ENCODE measurements around the gene ARHGEF18.

- TF ChIP-seq CEBPB (IDR thresholded peaks at IDR 0.05) (no peak), ZBTB7A (IDR thresholded peaks at IDR 0.05; ENCODE audit: low read depth) (no peak), RAD21 (IDR thresholded peaks at IDR 0.05; ENCODE audit: low read depth) (no peak), EP300 (IDR thresholded peaks at IDR 0.05; ENCODE audit: borderline replicate concordance) (no peak), CREB1 (IDR thresholded peaks at IDR 0.05; ENCODE audit: low read depth) (no peak), YY1 (IDR thresholded peaks at IDR 0.05; ENCODE audit: low read depth) (no peak), TCF12 (IDR thresholded peaks at IDR 0.05; ENCODE audit: low read depth) (no peak), TAF1 (IDR thresholded peaks at IDR 0.05; ENCODE audit: low read depth) (no peak), MAX (IDR thresholded peaks at IDR 0.05) (no peak), FOXM1 (IDR thresholded peaks at IDR 0.05; ENCODE audit: borderline replicate concordance, low read depth) (no peak), REST (IDR thresholded peaks at IDR 0.05; ENCODE audit: low read depth) (no peak)
Measured at GRCh38 chr19:7391218-7391670, 42.5 kb downstream of the ARHGEF18 start.

Data from Ishikawa (cell line).